Neural cell (in vitro differentiated cells): ENCODE results near the gene ZNF532.
"Not testable (repeated sequence)": the region's sequence is repeated elsewhere in the genome, so short reads cannot be mapped to it uniquely, and the experiment has no call there.

Source experiments
- CTCF ChIP-seq: fragments of 450-650 bp; IDR thresholded peaks from 2 replicates; pipeline ENCODE4 v1.5.1; 2014; ENCODE audit warnings: antibody characterized with exemption, mild to moderate bottlenecking, moderate library complexity; ENCODE audit not compliant: poor library complexity, severe bottlenecking
- EZH2 ChIP-seq: fragments of 200-600, 300-800 bp; shearing (Covaris generic), sonication (generic); IDR thresholded peaks from 2 replicates; pipeline ENCODE4 v1.6.1; 2014; ENCODE audit warnings: antibody characterized with exemption, low read length, borderline replicate concordance, mild to moderate bottlenecking; ENCODE audit not compliant: insufficient read depth, poor library complexity, severe bottlenecking
- MXI1 ChIP-seq: fragments of 450-650 bp; conservative IDR thresholded peaks from 2 replicates; pipeline ENCODE4 v1.6.1; 2014; ENCODE audit warnings: antibody characterized with exemption, mild to moderate bottlenecking; ENCODE audit not compliant: poor library complexity, severe bottlenecking
- POLR2AphosphoS5 ChIP-seq: IDR thresholded peaks from 2 replicates; pipeline ENCODE4 v1.6.1; 2012
- RAD21 ChIP-seq: fragments of 450-650 bp; conservative IDR thresholded peaks from 2 replicates; pipeline ENCODE4 v1.6.1; 2014; ENCODE audit warnings: antibody characterized with exemption, mild to moderate bottlenecking, moderate library complexity
- REST ChIP-seq: IDR thresholded peaks from 2 replicates; pipeline ENCODE4 v1.6.1; 2012; ENCODE audit warnings: borderline replicate concordance
- TAF1 ChIP-seq: IDR thresholded peaks from 2 replicates; pipeline ENCODE4 v1.6.1; 2012; ENCODE audit warnings: low read depth

- not testable (repeated sequence) for TF ChIP-seq EZH2, CTCF, RAD21, TAF1, MXI1, REST, POLR2AphosphoS5
Observed at GRCh38 chr18:58855521-58855920, 9.2 kb upstream of the ZNF532 start.
